ENCODE data around the gene FOXA1. TPM values are rescaled to one million over a fixed set of nuclear protein-coding genes. Genes with fewer than 3 reads are reported as not detected.
A peak's percentile ranks its signal among the peaks of the same experiment; 100 is the strongest.

Gene FOXA1
- total RNA-seq, 1 experiment from 2014 or later, result 212 TPM

DNA sequence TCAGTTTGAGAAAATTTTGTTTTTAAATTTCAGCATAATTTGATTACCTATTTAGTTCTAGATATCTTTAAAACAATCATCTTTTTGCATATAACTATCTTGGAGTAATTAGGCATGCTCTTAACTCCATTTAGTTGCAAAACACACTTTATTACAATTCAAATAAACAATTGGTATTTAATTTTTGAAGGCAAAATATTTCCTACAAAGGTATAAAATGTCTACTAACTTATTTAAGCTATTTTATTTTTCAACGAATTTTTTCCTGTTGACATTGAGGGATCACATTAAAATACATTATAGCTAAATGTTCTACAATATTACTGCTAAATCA lies 8.3 kb downstream of the FOXA1 start:
- H3K4me3 ChIP-seq (ENCODE audit: low read length), result peak overlapping the region; percentile 96
- ChIA-PET CTCF (no interaction called here), POLR2A (ENCODE audit: unreplicated experiment) (interaction anchor here (0.6 to 1.4 kb wide), 3 partner anchors 11 to 42 kb away, joined by 3 to 4 read pairs (median 3); no protein-coding TSS in a partner anchor)
- DNase-seq (no peak), ATAC-seq (no peak)
- H3K9me2 ChIP-seq (replicated peaks; ENCODE audit: low read length), result no peaks in the 10 kb centered on the region
- no peaks in the 10 kb centered on the region for H3K27me3 ChIP-seq (ENCODE audit: low read length)
- no peak for TF ChIP-seq EZH2phosphoT487 (IDR thresholded peaks at IDR 0.05; ENCODE audit: borderline replicate concordance, low read length)
- TF ChIP-seq, protein P1, sequence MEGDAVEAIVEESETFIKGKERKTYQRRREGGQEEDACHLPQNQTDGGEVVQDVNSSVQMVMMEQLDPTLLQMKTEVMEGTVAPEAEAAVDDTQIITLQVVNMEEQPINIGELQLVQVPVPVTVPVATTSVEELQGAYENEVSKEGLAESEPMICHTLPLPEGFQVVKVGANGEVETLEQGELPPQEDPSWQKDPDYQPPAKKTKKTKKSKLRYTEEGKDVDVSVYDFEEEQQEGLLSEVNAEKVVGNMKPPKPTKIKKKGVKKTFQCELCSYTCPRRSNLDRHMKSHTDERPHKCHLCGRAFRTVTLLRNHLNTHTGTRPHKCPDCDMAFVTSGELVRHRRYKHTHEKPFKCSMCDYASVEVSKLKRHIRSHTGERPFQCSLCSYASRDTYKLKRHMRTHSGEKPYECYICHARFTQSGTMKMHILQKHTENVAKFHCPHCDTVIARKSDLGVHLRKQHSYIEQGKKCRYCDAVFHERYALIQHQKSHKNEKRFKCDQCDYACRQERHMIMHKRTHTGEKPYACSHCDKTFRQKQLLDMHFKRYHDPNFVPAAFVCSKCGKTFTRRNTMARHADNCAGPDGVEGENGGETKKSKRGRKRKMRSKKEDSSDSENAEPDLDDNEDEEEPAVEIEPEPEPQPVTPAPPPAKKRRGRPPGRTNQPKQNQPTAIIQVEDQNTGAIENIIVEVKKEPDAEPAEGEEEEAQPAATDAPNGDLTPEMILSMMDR (conservative IDR thresholded peaks at IDR 0.05; ENCODE audit: low read depth, low read length), result no peak
- no peak for TF ChIP-seq EZH2 (IDR thresholded peaks at IDR 0.05; ENCODE audit: low read length, unreplicated experiment)
- intact Hi-C loops (cut with micrococcal nuclease), result loop anchor here (2.0 to 10.0 kb wide), 2 partner anchors 412 to 926 kb away; partner anchors contain the start of genes PAX9 and SLC25A21
- H4K20me1 ChIP-seq (ENCODE audit: low read length), result peaks cover 12% of the 10 kb centered on the region
- peak overlapping the region; percentile 99 for H3K9ac ChIP-seq (ENCODE audit: low read length)
- peak overlapping the region; percentile 89 for H3K4me2 ChIP-seq (ENCODE audit: low read length)
- H3F3A ChIP-seq (ENCODE audit: low read length, unreplicated experiment), result no peaks in the 10 kb centered on the region
- peaks cover 30% of the 10 kb centered on the region for H3K36me3 ChIP-seq (ENCODE audit: low read depth, low read length)
- peak overlapping the region; percentile 99 for H3K27ac ChIP-seq (ENCODE audit: low read length)
- H2AFZ ChIP-seq (ENCODE audit: low read length), result no peak overlapping the region
- peaks cover 58% of the 10 kb centered on the region for H3K4me1 ChIP-seq (ENCODE audit: insufficient read depth, low read length)
- no peaks in the 10 kb centered on the region for H3K9me3 ChIP-seq (ENCODE audit: low read length)
- H3K79me2 ChIP-seq (ENCODE audit: low read length), result peaks cover 82% of the 10 kb centered on the region
- BruUV-seq (replicated peaks), result no TSS peak

DNA sequence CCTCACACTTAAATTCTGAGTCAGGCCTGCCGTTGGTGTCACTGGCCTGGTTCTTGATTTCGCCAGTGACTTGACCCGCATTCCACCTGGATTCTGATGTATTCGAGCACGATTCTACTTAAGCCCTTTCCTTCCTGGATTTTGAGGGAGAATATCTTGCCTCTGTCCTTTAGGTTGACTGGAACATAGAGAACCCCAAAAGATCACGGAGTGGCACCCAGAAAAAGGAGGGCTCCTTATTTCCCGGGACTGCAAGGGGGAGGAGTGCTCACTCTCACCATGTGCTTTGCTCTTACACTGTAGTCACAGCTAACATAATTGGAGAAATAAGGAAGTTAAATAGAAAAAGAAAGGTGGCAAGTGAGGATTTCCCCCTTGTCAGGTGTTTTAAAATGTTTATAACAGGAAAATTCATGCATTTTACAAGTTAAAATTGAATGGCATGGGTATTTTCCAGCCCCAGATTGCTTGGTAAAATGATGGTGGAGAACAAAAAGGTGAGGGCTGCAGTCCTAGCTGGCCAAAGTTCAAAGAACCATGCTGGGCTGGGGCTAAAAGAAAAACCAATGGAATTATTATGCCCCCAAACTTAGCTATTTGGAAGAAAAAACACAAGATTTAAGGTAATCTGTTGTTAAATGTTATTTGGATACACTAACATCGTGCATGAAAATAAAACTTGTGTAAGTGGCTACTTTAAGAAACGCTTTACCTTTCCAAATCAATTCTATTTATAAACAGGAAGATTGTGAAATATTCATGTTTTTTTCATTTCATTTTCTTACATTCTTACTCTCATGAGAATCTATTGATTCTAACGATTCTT lies 8.9 kb downstream of the FOXA1 start:
- Histone ChIP-seq H3F3A (ENCODE audit: low read length, unreplicated experiment) (peaks cover 4% of the 10 kb centered on the region), H3K79me2 (ENCODE audit: low read length) (peaks cover 76% of the 10 kb centered on the region), H3K9ac (ENCODE audit: low read length) (peak overlapping the region; percentile 99), H3K4me1 (ENCODE audit: insufficient read depth, low read length) (peaks cover 63% of the 10 kb centered on the region), H4K20me1 (ENCODE audit: low read length) (peaks cover 10% of the 10 kb centered on the region), H3K9me2 (replicated peaks; ENCODE audit: low read length) (no peaks in the 10 kb centered on the region), H3K4me3 (ENCODE audit: low read length) (peak overlapping the region; percentile 96), H3K4me2 (ENCODE audit: low read length) (peak overlapping the region; percentile 89), H3K9me3 (ENCODE audit: low read length) (no peaks in the 10 kb centered on the region), H2AFZ (ENCODE audit: low read length) (peak overlapping the region; percentile 27), H3K27me3 (ENCODE audit: low read length) (no peaks in the 10 kb centered on the region), H3K27ac (ENCODE audit: low read length) (peak overlapping the region; percentile 99), H3K36me3 (ENCODE audit: low read depth, low read length) (peaks cover 26% of the 10 kb centered on the region)
- peak; percentile 68 for DNase-seq
- BruUV-seq (replicated peaks), result no TSS peak
- no peak for TF ChIP-seq EZH2phosphoT487 (IDR thresholded peaks at IDR 0.05; ENCODE audit: borderline replicate concordance, low read length)
- no peak for TF ChIP-seq EZH2 (IDR thresholded peaks at IDR 0.05; ENCODE audit: low read length, unreplicated experiment)
- TF ChIP-seq, protein P1 (conservative IDR thresholded peaks at IDR 0.05; ENCODE audit: low read depth, low read length), result no peak
- intact Hi-C loops (cut with micrococcal nuclease), result loop anchor here (1.0 to 10.0 kb wide), 6 partner anchors 19 to 925 kb away; partner anchors contain the start of genes PAX9 and SLC25A21
- ChIA-PET CTCF (no interaction called here), POLR2A (ENCODE audit: unreplicated experiment) (interaction anchor here (0.6 to 1.4 kb wide), 3 partner anchors 11 to 333 kb away, joined by 3 to 7 read pairs (median 4); no protein-coding TSS in a partner anchor)
- ATAC-seq, result no peak
